K562 (cell line): ENCODE results near the gene DSG3.
"Not testable (repeated sequence)": the region's sequence is repeated elsewhere in the genome, so short reads cannot be mapped to it uniquely, and the experiment has no call there.

Experiments
- CREM ChIP-seq: IDR thresholded peaks from 2 replicates; pipeline ENCODE4 v1.6.1; 2014; ENCODE audit warnings: antibody characterized with exemption, low read depth
- POU5F1 ChIP-seq: fragments of 150-350 bp; IDR thresholded peaks from 2 replicates; pipeline ENCODE4 v1.6.1; 2014; ENCODE audit warnings: borderline replicate concordance, low read length, low read depth, mild to moderate bottlenecking; ENCODE audit not compliant: partially characterized antibody
- SMARCC2 ChIP-seq: fragments of 450-650 bp; IDR thresholded peaks from 2 replicates; pipeline ENCODE4 v1.6.1; 2017; ENCODE audit warnings: antibody characterized with exemption, moderate library complexity, mild to moderate bottlenecking, low read depth

DNA sequence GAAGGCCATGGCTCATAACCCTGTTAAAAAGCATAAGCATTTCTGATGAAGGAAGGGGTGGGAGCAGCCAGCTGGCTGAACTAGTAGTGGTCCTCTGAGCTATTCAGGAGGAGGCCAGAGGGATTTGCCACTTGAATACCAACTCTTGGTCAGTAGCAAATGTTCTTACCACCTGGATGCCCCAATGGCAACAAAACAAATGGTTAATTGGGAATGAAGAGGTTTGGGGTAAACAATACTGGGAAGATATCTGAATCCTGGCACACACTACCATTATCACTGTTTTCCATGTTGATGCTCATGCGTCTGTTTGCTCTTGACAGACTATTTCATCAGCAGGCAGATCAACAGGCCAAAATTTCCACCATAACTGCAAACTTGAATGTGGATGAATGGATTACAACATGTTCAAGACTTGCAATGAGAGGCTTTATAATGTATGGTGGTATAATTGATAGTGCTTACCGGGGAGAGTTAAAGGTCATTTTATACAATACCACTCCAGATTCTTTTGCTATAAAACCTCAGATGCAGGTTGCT is 47.2 kb downstream of the DSG3 start:
- not testable (repeated sequence) for TF ChIP-seq CREM, POU5F1, SMARCC2
